Measurements from ENCODE around the gene ANTXR1. TPM values are rescaled to one million over a fixed set of nuclear protein-coding genes. Genes with fewer than 3 reads are reported as not detected.

The ANTXR1 gene
- total and polyA plus RNA-seq, 9 of the 15 experiments (the other 6 are each of a cell fraction or from before 2014, with no cell fraction given) = 0.07 to 1.00 (median 0.54) TPM

GRCh38 chr2:68997401-68997800 lies 15.6 kb upstream of the ANTXR1 start:
- Histone ChIP-seq H3K27ac (ENCODE audit: extremely low read depth, low read depth, low read length) (no peak overlapping the region), H2AFZ (ENCODE audit: low read depth, low read length) (no peak overlapping the region), H3K9ac (ENCODE audit: insufficient read depth in 1 of 2, low read depth in 2 of 2, low read length in 2 of 2) (no peak overlapping the region), H3K27me3 (ENCODE audit: control insufficient read depth in 2 of 2, insufficient read depth in 2 of 2, low read length in 2 of 2) (peaks cover 0 to 8% of the 10 kb centered on the region in 2 experiments; a peak in 3 of 5 replicates), H3K4me2 (ENCODE audit: insufficient read depth, low read length) (no peak overlapping the region), H3K9me1 (ENCODE audit: control insufficient read depth, insufficient read depth, low read length) (no peaks in the 10 kb centered on the region), H3K4me1 (replicated peaks in 1 of 2; ENCODE audit: control insufficient read depth in 2 of 2, insufficient read depth in 2 of 2, low read length in 2 of 2) (no peaks in the 10 kb centered on the region), H4K20me1 (replicated peaks; ENCODE audit: control insufficient read depth, insufficient read depth, low read length) (no peaks in the 10 kb centered on the region), H3K4me3 (no peak overlapping the region), H3K36me3 (ENCODE audit: control insufficient read depth, insufficient read depth, low read length) (no peaks in the 10 kb centered on the region), H3K9me3 (replicated peaks; ENCODE audit: control insufficient read depth, insufficient read depth, low read depth, low read length) (no peaks in the 10 kb centered on the region), H3K79me2 (ENCODE audit: control insufficient read depth, insufficient read depth, low read length) (no peaks in the 10 kb centered on the region)
- no TSS peak for BruUV-seq (replicated peaks)
- CTCF ChIA-PET (ENCODE audit: low intra/inter-chr PET ratio) = no interaction called here
- DNase-seq (ENCODE audit: extremely low read depth in 1 of 4, low spot score in 3 of 4) = no peak
- FAIRE-seq = no peak
- intact Hi-C loops (cut with micrococcal nuclease) (no loop called here), in situ Hi-C loops (cut with MboI) (no loop called here)
- ATAC-seq = no peak
- POLR2A ChIA-PET = no interaction called here
- no peak for TF ChIP-seq CHAMP1 (IDR thresholded peaks at IDR 0.05)
- TF ChIP-seq, protein P1, sequence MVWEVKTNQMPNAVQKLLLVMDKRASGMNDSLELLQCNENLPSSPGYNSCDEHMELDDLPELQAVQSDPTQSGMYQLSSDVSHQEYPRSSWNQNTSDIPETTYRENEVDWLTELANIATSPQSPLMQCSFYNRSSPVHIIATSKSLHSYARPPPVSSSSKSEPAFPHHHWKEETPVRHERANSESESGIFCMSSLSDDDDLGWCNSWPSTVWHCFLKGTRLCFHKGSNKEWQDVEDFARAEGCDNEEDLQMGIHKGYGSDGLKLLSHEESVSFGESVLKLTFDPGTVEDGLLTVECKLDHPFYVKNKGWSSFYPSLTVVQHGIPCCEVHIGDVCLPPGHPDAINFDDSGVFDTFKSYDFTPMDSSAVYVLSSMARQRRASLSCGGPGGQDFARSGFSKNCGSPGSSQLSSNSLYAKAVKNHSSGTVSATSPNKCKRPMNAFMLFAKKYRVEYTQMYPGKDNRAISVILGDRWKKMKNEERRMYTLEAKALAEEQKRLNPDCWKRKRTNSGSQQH (CRISPR knock-in tag; IDR thresholded peaks at IDR 0.05) = no peak
- no peak for TF ChIP-seq U2AF2 (optimal IDR thresholded peaks at IDR 0.05; ENCODE audit: low read depth, low read length)
- TF ChIP-seq ZBTB26 (CRISPR knock-in tag; IDR thresholded peaks at IDR 0.05) = no peak
- no peak for TF ChIP-seq RNF219 (CRISPR knock-in tag; IDR thresholded peaks at IDR 0.05)
- TF ChIP-seq ZNF583 (CRISPR knock-in tag; IDR thresholded peaks at IDR 0.05) = no peak
- TF ChIP-seq CTCFL (IDR thresholded peaks at IDR 0.05; ENCODE audit: borderline replicate concordance, insufficient read depth, low read depth, low read length, poor library complexity, severe bottlenecking) = no peak
- TF ChIP-seq, protein P2, sequence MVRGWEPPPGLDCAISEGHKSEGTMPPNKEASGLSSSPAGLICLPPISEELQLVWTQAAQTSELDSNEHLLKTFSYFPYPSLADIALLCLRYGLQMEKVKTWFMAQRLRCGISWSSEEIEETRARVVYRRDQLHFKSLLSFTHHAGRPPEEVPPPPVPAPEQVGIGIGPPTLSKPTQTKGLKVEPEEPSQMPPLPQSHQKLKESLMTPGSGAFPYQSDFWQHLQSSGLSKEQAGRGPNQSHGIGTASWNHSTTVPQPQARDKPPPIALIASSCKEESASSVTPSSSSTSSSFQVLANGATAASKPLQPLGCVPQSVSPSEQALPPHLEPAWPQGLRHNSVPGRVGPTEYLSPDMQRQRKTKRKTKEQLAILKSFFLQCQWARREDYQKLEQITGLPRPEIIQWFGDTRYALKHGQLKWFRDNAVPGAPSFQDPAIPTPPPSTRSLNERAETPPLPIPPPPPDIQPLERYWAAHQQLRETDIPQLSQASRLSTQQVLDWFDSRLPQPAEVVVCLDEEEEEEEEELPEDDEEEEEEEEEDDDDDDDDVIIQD (CRISPR knock-in tag; IDR thresholded peaks at IDR 0.05) = no peak
- TF ChIP-seq POLR3G (IDR thresholded peaks at IDR 0.05; ENCODE audit: extremely low read depth, insufficient read length, insufficient replicate concordance) = no peak
